Measurements from ENCODE around the gene STRN4. TPM values are rescaled to one million over a fixed set of nuclear protein-coding genes. Genes with fewer than 3 reads are reported as not detected.

The STRN4 gene
- total RNA-seq, 1 donor from 2014 or later = 151 TPM

DNA sequence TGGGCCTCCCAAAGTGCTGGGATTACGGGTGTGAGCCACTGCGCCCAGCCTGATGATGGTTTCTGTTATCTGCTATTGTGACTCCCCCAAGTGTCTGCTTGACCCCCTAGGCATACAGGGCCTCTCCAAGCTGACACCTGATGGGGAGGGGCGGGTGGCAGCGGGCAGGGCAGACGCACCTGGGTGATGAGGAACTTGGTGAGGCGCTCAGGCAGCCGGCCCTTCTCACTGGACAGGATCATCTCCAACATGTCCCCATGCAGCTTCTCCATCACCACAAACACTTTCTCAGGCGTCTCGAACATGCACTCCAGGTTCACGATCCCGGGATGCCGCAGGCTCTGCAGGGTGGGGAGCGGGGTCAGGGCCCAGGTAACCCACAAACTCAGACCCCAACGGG is 56.9 kb downstream of the STRN4 start:
- Histone ChIP-seq H3K9me3 (no peaks in the 10 kb centered on the region), H3K36me3 (peaks cover 94 to 96% of the 10 kb centered on the region in 2 donors), H3K27me3 (no peaks in the 10 kb centered on the region), H3K4me1 (no peaks in the 10 kb centered on the region), H3K27ac (no peak overlapping the region), H3K4me3 (no peak overlapping the region)
- intact Hi-C loops (cut with DNase I) = no loop called here
- no peak for DNase-seq (ENCODE audit: low spot score in 2 of 2)
- TF ChIP-seq, protein P1, sequence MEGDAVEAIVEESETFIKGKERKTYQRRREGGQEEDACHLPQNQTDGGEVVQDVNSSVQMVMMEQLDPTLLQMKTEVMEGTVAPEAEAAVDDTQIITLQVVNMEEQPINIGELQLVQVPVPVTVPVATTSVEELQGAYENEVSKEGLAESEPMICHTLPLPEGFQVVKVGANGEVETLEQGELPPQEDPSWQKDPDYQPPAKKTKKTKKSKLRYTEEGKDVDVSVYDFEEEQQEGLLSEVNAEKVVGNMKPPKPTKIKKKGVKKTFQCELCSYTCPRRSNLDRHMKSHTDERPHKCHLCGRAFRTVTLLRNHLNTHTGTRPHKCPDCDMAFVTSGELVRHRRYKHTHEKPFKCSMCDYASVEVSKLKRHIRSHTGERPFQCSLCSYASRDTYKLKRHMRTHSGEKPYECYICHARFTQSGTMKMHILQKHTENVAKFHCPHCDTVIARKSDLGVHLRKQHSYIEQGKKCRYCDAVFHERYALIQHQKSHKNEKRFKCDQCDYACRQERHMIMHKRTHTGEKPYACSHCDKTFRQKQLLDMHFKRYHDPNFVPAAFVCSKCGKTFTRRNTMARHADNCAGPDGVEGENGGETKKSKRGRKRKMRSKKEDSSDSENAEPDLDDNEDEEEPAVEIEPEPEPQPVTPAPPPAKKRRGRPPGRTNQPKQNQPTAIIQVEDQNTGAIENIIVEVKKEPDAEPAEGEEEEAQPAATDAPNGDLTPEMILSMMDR (IDR thresholded peaks at IDR 0.05) = no peak

DNA sequence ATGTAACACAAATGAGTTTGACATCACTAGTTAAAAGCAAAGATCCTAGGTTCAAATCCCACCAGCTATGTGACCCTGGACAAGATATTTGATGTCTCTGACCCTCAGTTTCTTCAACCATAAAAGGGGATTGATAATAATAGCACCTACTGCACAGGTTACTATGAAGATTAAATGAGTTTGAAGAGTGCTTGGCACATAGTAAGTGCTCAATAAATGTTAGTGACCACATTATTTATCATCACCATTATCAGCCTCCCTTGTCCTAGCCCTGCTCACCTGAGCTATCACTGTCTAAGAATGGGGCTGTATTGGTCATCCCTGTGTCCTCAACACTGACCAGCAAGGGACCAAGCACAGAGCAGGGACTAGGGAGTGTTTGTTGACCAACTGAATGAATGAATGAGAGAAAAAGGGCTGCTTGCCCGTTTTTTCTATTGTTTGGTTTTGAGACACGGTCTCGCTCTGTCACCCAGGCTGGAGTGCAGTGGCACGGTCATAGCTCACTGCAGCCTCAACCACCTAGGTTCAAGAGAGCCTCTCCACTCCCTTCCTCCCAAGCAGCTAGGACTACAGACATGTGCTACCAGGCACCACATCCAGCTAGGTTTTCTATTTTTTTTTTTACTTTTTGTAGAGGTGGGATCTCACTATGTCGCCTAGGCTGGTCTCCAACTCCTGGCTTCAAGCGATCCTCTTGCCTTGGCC is 58.7 kb downstream of the STRN4 start:
- intact Hi-C loops (cut with DNase I) = no loop called here
- Histone ChIP-seq H3K4me3 (no peak overlapping the region), H3K27ac (no peak overlapping the region), H3K27me3 (no peaks in the 10 kb centered on the region), H3K4me1 (no peaks in the 10 kb centered on the region), H3K36me3 (peaks cover 92 to 96% of the 10 kb centered on the region in 2 donors), H3K9me3 (no peaks in the 10 kb centered on the region)
- no peak for DNase-seq (ENCODE audit: low spot score in 2 of 2)
- TF ChIP-seq, protein P1 (IDR thresholded peaks at IDR 0.05) = no peak

DNA sequence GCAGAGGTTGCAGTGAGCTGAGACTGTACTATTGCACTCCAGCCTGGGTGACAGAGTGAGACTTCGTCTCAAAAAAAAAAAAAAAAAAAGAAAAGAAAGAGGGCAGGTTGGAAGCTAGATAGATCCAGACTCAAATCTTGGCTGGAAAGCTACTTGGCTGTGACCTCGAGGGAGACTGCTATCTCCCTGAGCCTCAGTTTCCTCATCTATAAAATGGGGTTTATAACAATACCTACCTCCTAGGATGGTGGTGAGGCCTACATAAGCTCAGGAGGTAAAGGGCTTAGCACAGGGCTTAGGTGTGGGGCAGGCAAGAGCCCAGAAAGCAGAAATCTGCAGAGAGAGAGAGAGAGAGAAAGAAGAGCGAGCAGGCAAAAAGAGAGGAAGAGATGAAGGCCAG is 61.1 kb downstream of the STRN4 start:
- DNase-seq (ENCODE audit: low spot score in 2 of 2) = no peak
- intact Hi-C loops (cut with DNase I) = no loop called here
- TF ChIP-seq, protein P1 (IDR thresholded peaks at IDR 0.05) = no peak
- H3K36me3 ChIP-seq = peaks cover 86 to 94% of the 10 kb centered on the region in 2 donors
- no peak overlapping the region for H3K4me3 ChIP-seq
- no peaks in the 10 kb centered on the region for H3K27me3 ChIP-seq
- H3K4me1 ChIP-seq = no peaks in the 10 kb centered on the region
- no peaks in the 10 kb centered on the region for H3K9me3 ChIP-seq
- no peak overlapping the region for H3K27ac ChIP-seq

DNA sequence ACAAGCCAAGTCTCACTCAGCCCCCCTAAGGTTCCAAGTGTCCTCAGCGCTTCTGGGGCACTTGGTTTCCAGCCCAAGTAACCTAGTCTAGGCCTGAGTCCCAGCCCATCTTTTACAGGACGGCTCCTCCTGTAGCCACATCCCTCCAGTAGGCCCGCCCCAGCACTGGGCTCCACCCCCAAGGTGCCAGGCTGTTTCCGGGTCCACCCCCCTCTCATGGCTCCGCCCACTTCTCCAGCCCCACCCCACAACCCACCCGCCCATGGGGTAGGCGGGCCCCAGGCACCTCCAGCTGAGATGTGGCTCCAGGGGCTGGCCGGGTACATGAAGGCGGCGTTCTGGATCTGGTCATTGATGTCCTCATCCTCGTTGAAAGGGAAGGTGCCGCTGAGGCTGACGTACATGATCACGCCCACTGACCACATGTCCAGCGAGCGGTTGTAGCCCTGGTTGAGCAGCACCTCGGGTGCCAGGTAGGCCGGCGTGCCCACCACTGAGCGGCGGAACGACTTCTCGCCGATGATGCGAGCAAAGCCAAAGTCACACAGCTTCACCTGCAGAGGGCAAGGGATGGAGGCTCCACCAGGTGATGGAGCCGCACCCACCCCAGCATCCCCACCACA is 68.0 kb downstream of the STRN4 start:
- Histone ChIP-seq H3K9me3 (no peaks in the 10 kb centered on the region), H3K27me3 (no peaks in the 10 kb centered on the region), H3K27ac (no peak overlapping the region), H3K4me3 (no peak overlapping the region), H3K4me1 (no peaks in the 10 kb centered on the region), H3K36me3 (peaks cover 64 to 90% of the 10 kb centered on the region in 2 donors)
- DNase-seq (ENCODE audit: low spot score in 2 of 2) = no peak
- intact Hi-C loops (cut with DNase I) = no loop called here
- TF ChIP-seq, protein P1 (IDR thresholded peaks at IDR 0.05) = no peak

DNA sequence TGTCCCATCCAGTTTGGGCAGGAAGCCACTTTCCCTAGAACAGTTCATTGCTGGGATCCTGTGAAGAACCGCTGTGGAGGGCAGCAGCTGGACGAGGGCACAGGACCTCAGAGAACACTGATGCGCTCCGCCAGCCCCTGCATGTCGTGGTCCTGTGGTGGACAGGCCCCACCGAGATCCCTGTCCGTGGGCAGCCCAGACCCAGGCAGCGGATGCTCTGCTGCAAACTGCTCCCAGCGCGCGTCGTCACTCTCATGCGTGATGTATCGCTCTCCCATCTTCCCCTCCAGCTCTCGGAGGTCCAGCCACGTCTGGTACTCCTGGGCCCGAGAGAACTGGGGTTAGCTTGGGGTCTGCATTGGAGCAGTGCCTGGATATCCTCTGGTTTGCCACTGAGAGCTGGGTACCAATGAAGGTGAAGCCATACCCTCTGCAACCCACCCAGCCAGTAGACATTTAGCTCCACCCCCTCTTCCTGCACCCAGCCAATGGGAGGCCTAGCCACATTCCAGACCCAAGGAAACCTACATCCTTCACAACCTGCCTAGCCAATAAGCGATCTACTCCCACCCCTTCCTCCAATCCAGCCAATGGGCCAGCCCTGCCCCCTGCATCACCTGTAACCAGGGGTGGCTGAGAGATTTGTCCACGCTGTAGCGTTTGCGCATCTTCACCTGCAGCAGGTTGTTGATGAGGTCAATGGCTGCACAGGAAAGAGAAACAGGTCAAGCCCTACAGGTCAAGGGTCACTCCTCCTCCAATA is 71.7 kb downstream of the STRN4 start:
- intact Hi-C loops (cut with DNase I) = no loop called here
- Histone ChIP-seq H3K9me3 (no peaks in the 10 kb centered on the region), H3K27me3 (no peaks in the 10 kb centered on the region), H3K4me1 (no peaks in the 10 kb centered on the region), H3K4me3 (no peak overlapping the region), H3K27ac (no peak overlapping the region), H3K36me3 (peaks cover 40 to 56% of the 10 kb centered on the region in 2 donors)
- TF ChIP-seq, protein P1 (IDR thresholded peaks at IDR 0.05) = no peak
- DNase-seq (ENCODE audit: low spot score in 2 of 2) = no peak
